Measurements from ENCODE around the gene FRMD5.

Gene FRMD5

DNA sequence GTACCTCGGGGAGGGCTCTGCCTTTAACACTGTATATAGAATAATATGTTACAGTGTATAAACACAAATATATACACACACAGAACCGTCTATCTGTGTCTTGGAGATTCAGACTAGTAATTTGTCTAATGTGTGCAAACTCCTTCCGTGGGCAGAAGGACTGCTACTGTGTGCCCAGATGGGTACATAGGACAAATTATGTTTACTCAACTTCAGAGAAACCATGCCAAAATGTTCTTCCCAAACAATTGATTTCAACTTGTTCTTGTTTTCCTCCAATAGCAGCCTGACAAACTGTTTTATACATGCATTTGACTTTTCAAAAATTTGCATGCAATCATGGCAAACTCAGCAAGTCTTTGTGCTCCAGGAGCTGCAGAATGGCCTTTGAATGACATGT lies 97.5 kb downstream of the FRMD5 start:
- DNase-seq (ENCODE audit: insufficient read length, low spot score) (no peak), FAIRE-seq (no peak)

GRCh38 chr15:44096596-44096995 lies 98.5 kb downstream of the FRMD5 start:
- DNase-seq (ENCODE audit: insufficient read length, low spot score), result no peak
- FAIRE-seq, result no peak

GRCh38 chr15:44094781-44095180 lies 100.3 kb downstream of the FRMD5 start:
- no peak for FAIRE-seq
- DNase-seq (ENCODE audit: insufficient read length, low spot score), result no peak

- FAIRE-seq, result no peak
- no peak for DNase-seq (ENCODE audit: insufficient read length, low spot score)
These were observed 101.2 kb downstream of the FRMD5 start for GRCh38 chr15:44093836-44094235.

DNA sequence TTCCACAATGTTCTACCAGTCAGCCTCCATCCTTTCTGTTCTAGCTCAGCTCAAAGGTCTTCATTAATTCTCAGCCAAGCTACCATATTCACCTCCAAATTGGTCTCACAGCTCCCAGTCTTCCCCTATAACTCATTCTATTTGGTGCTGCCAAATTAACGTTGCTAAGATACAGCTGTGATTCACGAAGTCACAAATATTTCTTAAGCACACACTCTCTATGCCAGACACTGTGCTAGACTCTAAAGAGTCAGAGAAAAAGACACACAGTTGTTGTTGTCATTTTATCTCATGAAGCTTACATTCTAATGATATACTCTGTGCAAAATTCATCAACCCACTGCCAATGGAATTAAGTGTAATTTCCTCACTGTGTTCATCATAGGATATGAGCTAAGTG lies 102.8 kb downstream of the FRMD5 start:
- no peak for DNase-seq (ENCODE audit: insufficient read length, low spot score)
- FAIRE-seq, result no peak

GRCh38 chr15:44087578-44088465 lies 107.2 kb downstream of the FRMD5 start:
- FAIRE-seq (no peak), DNase-seq (ENCODE audit: insufficient read length, low spot score) (no peak)

- DNase-seq (ENCODE audit: insufficient read length, low spot score) (no peak), FAIRE-seq (no peak)
These were observed 110.3 kb downstream of the FRMD5 start for GRCh38 chr15:44084770-44085169.

DNA sequence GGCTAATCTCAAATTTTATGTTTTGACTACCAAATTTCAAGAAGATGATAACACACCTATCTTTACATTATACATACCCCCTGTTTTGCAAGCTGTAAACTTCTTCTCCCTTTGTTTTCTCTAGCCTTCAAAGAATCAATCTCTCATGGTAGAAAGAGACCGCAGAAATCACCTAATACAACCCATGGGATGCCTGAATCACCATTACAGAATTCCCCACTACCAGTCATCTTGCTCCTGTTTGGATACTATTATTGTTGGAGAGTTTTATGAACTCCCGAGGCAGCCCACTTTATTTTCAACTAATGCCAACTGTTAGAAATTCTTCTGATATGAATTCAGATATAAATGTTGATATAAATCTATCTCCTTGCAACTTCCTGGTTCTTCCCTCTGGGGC lies 110.9 kb downstream of the FRMD5 start:
- FAIRE-seq, result no peak

DNA sequence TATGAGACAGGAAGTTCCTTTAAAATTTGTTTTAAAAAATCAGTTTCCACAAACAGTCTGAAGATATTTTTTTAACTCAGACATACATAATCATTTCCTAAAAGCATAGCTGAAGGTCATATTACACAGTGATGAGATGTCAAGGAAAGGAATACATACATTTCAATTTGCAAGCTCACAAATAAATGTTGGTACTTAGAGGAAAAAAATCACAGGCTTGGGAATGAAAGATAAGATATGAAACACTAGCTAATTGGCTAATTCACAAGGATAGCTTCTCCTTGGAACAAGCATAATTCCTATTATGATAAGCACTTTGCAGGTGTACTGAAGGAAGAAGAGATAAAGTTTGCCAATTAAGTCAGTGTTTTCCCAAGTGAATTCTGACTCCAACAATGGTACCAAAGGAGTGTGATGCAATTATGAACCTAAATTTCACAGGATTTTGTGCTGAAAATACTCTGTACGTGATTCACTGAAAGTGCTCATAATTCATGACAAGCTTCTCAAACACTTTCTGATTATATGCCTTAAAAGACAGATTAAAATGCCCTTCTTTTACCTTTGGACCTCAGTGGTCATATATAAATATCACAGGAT lies 112.4 kb downstream of the FRMD5 start:
- DNase-seq (ENCODE audit: insufficient read length, low spot score) (no peak), FAIRE-seq (no peak)

More for the DNA sequence above, 110.9 kb downstream of the FRMD5 start:
- DNase-seq (ENCODE audit: insufficient read length, low spot score), result no peak

GRCh38 chr15:44081026-44082013 lies 113.8 kb downstream of the FRMD5 start:
- no peak for DNase-seq (ENCODE audit: insufficient read length, low spot score)
- peak; percentile 28 for FAIRE-seq

GRCh38 chr15:44075535-44075934 lies 119.5 kb downstream of the FRMD5 start:
- DNase-seq (ENCODE audit: insufficient read length, low spot score) (no peak), FAIRE-seq (no peak)

DNA sequence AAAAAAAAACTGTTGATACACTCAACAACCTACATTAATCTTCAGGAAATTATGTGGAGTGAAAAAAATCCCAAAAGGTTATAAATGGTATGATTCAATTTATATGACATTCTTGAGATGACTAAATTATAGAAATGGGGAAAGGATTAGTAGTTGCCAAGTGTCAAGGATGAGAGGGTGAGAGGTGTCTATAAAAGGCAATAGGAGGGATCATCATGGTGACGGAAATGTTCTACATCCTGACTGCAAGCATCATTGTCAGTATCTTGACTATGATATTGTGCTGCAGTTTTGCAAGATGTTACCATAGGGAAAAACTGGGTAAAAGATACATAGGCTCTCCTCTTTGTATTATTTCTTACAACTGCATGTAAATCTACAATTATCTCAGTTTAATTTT lies 125.6 kb downstream of the FRMD5 start:
- no peak for DNase-seq (ENCODE audit: insufficient read length, low spot score)
- no peak for FAIRE-seq

GRCh38 chr15:44068347-44068746 lies 126.7 kb downstream of the FRMD5 start:
- DNase-seq (ENCODE audit: insufficient read length, low spot score) (no peak), FAIRE-seq (no peak)

GRCh38 chr15:44066211-44066827 lies 128.8 kb downstream of the FRMD5 start:
- peak; percentile 93 for FAIRE-seq
- peak; percentile 14 for DNase-seq (ENCODE audit: insufficient read length, low spot score)

DNA sequence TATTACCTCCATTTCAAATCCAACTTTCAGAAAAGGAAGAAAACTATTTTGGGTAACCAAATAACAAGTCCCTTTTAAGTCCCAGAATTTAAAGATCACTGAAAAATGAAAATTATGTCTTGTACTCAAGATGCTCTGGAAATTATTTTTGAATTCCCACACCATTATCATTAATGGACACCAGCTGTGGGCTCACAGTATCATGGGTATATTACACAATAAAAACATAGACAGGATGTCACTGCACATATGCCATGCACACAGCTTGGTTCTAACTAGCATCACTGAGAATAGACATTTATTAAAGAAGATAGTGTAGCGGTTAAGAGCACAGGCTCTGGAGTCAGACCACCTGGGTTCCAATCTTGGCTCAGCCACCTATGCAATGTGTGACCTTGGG lies 130.4 kb downstream of the FRMD5 start:
- no peak for FAIRE-seq
- no peak for DNase-seq (ENCODE audit: insufficient read length, low spot score)

- DNase-seq (ENCODE audit: insufficient read length, low spot score), result no peak
- no peak for FAIRE-seq
These were observed 136.9 kb downstream of the FRMD5 start for GRCh38 chr15:44058126-44058525.

DNA sequence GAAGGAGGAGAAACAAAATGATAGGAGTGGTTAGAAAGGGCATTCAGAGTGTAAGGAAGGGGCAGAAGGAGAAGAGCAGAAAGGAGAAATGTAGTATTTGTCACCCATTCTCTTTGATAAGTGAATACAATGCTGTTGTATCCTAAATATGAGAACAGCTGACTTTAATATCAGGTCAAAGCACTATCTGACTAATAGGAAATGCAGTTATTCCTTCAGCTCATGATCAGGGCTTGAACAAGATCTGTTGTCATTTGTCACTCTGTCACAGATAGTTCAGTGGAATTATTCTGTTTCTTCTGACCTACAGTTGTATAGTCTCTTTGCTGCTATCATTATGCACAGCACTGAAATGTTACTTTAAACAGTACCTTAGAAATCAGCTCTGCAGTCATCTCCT lies 149.4 kb downstream of the FRMD5 start:
- FAIRE-seq (no peak), DNase-seq (ENCODE audit: insufficient read length, low spot score) (no peak)

- DNase-seq (ENCODE audit: insufficient read length, low spot score), result no peak
- no peak for FAIRE-seq
These were observed 149.9 kb downstream of the FRMD5 start for GRCh38 chr15:44045217-44045616.

DNA sequence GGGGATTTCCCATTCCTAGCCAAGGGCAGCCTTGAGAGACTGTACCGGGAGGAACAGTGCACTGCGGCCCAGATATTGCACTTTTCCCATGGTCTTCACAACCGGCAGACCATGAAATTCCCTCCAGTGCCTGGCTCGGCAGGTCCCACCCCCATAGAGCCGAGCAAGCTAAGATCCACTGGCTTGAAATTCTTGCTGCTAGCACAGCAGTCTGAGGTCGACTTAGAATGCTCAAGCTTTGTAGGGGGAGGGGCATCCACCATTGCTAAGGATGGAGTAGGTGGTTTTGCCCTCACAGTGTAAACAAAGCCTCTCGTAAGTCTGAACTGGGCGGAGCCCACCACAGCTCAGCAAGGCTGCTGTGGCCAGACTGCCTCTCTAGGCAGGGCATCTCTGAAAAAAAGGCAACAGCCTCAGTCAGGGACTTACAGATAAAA lies 156.3 kb downstream of the FRMD5 start:
- FAIRE-seq (no peak), DNase-seq (ENCODE audit: insufficient read length, low spot score) (no peak)
